Islet precursor cell (in vitro differentiated cells): Measurements from ENCODE around the gene APRT.

Experiments
- DNase-seq: peaks from one replicate; pipeline ENCODE4 v3.0.0-alpha.2; 2018

APRT gene

GRCh38 chr16:88770461-88771293 is 41.1 kb downstream of the APRT start:
- DNase-seq = peak; percentile 96

GRCh38 chr16:88769617-88770460 is 41.9 kb downstream of the APRT start:
- DNase-seq = peak; percentile 95

GRCh38 chr16:88768071-88768783 is 43.5 kb downstream of the APRT start:
- no peak for DNase-seq

GRCh38 chr16:88767546-88768070 is 44.1 kb downstream of the APRT start:
- DNase-seq = no peak

GRCh38 chr16:88766975-88767374 is 44.8 kb downstream of the APRT start:
- peak; percentile 54 for DNase-seq

- peak; percentile 99 for DNase-seq
Measured at GRCh38 chr16:88764913-88765349, 46.8 kb downstream of the APRT start.

- no peak for DNase-seq
Measured at GRCh38 chr16:88764080-88764479, 47.6 kb downstream of the APRT start.

- DNase-seq = peak; percentile 98
Measured at GRCh38 chr16:88763502-88764053, 48.1 kb downstream of the APRT start.

- DNase-seq = no peak
Measured at GRCh38 chr16:88762941-88763340, 48.8 kb downstream of the APRT start.

- DNase-seq = no peak
Measured at GRCh38 chr16:88762258-88762870, 49.4 kb downstream of the APRT start.

- no peak for DNase-seq
Measured at GRCh38 chr16:88761830-88762229, 49.9 kb downstream of the APRT start.

- no peak for DNase-seq
Measured at GRCh38 chr16:88761143-88761534, 50.6 kb downstream of the APRT start.

- DNase-seq = no peak
Measured at GRCh38 chr16:88760424-88761142, 51.1 kb downstream of the APRT start.

- no peak for DNase-seq
Measured at GRCh38 chr16:88759976-88760350, 51.8 kb downstream of the APRT start.
